Endothelial cell (in vitro differentiated cells): ENCODE measurements around the gene CWC15. TPM values are rescaled to one million over a fixed set of nuclear protein-coding genes. Genes with fewer than 3 reads are reported as not detected.

ENCODE experiments used
- DNase-seq: peaks from one replicate; pipeline ENCODE4 v3.0.0; 2021; ENCODE audit warnings: low spot score
- H3K27ac Mint-ChIP-seq: one replicate; pipeline ENCODE4 v1.8.0; 2021; ENCODE audit warnings: mixed read lengths, inconsistent platforms; ENCODE audit not compliant: unreplicated experiment
- H3K27me3 Mint-ChIP-seq: one replicate; pipeline ENCODE4 v1.8.0; 2021; ENCODE audit warnings: mild to moderate bottlenecking, moderate library complexity, mixed read lengths, inconsistent platforms; ENCODE audit not compliant: unreplicated experiment
- H3K36me3 Mint-ChIP-seq: one replicate; pipeline ENCODE4 v1.8.0; 2021; ENCODE audit warnings: mild to moderate bottlenecking, low read depth, mixed read lengths, inconsistent platforms; ENCODE audit not compliant: unreplicated experiment
- H3K4me1 Mint-ChIP-seq: one replicate; pipeline ENCODE4 v1.8.0; 2021; ENCODE audit warnings: mild to moderate bottlenecking, mixed read lengths, inconsistent platforms; ENCODE audit not compliant: unreplicated experiment
- H3K4me3 Mint-ChIP-seq: one replicate; pipeline ENCODE4 v1.8.0; 2021; ENCODE audit warnings: mild to moderate bottlenecking, mixed read lengths, inconsistent platforms; ENCODE audit not compliant: unreplicated experiment
- H3K9me3 Mint-ChIP-seq: one replicate; pipeline ENCODE4 v1.8.0; 2021; ENCODE audit warnings: mixed read lengths, inconsistent platforms; ENCODE audit not compliant: unreplicated experiment
- CTCF ChIP-seq: fragments of 200-600 bp; sonication (generic); IDR thresholded peaks from one replicate; pipeline ENCODE4 v1.5.0; 2021; ENCODE audit warnings: antibody characterized with exemption; ENCODE audit not compliant: unreplicated experiment
- total RNA-seq: library from RNA; stranded (reverse); fragmentation: NEBNext Ultra II Directional; extraction: Animal tissue kit (Norgen Biotek cat#: 25700); gene quantifications from one replicate; pipeline ENCODE4 v1.2.1, GENCODE V29; 2021; ENCODE audit not compliant: unreplicated experiment

The CWC15 gene
- total RNA-seq, 1 donor from 2014 or later: 84.1 TPM

- peaks cover 4% of the 10 kb centered on the region for H3K27me3 Mint-ChIP-seq
- no peak overlapping the region for H3K27ac Mint-ChIP-seq
- no peaks in the 10 kb centered on the region for H3K36me3 Mint-ChIP-seq
- no peaks in the 10 kb centered on the region for H3K9me3 Mint-ChIP-seq
- no peak for DNase-seq
- TF ChIP-seq CTCF: no peak
- no peaks in the 10 kb centered on the region for H3K4me1 Mint-ChIP-seq
- no peak overlapping the region for H3K4me3 Mint-ChIP-seq
These were observed 32.3 kb upstream of the CWC15 start for GRCh38 chr11:95005642-95006041.

GRCh38 chr11:95003716-95004115, 30.4 kb upstream of the CWC15 start:
- Mint-ChIP-seq H3K9me3 (no peaks in the 10 kb centered on the region), H3K27ac (no peak overlapping the region), H3K27me3 (peaks cover 4% of the 10 kb centered on the region), H3K4me3 (no peak overlapping the region), H3K36me3 (no peaks in the 10 kb centered on the region), H3K4me1 (no peaks in the 10 kb centered on the region)
- DNase-seq: no peak
- TF ChIP-seq CTCF: no peak

- no peaks in the 10 kb centered on the region for H3K36me3 Mint-ChIP-seq
- H3K9me3 Mint-ChIP-seq: no peaks in the 10 kb centered on the region
- no peak overlapping the region for H3K27ac Mint-ChIP-seq
- H3K4me1 Mint-ChIP-seq: no peaks in the 10 kb centered on the region
- DNase-seq: no peak
- H3K27me3 Mint-ChIP-seq: no peaks in the 10 kb centered on the region
- H3K4me3 Mint-ChIP-seq: no peak overlapping the region
- no peak for TF ChIP-seq CTCF
These were observed 24.9 kb upstream of the CWC15 start for GRCh38 chr11:94998285-94998684.

GRCh38 chr11:94997437-94997836, 24.1 kb upstream of the CWC15 start:
- Mint-ChIP-seq H3K27ac (no peak overlapping the region), H3K4me3 (no peak overlapping the region), H3K27me3 (no peaks in the 10 kb centered on the region), H3K9me3 (no peaks in the 10 kb centered on the region), H3K4me1 (no peaks in the 10 kb centered on the region), H3K36me3 (no peaks in the 10 kb centered on the region)
- TF ChIP-seq CTCF: peak; percentile 12
- no peak for DNase-seq

GRCh38 chr11:94993400-94993943, 20.1 kb upstream of the CWC15 start:
- TF ChIP-seq CTCF: no peak
- Mint-ChIP-seq H3K9me3 (no peaks in the 10 kb centered on the region), H3K27ac (no peak overlapping the region), H3K4me1 (no peaks in the 10 kb centered on the region), H3K27me3 (no peaks in the 10 kb centered on the region), H3K4me3 (no peak overlapping the region), H3K36me3 (no peaks in the 10 kb centered on the region)
- no peak for DNase-seq
